Measurements from ENCODE around the gene SLC36A3. TPM values are rescaled to one million over a fixed set of nuclear protein-coding genes. Genes with fewer than 3 reads are reported as not detected.

Gene SLC36A3
- total RNA-seq, 3 donors from 2014 or later (not counting 1 experiment from before 2014, with no cell fraction given) = not detected

- Histone ChIP-seq H3K9me3 (ENCODE audit: control insufficient read depth, insufficient read depth, low read length) (no peaks in the 10 kb centered on the region), H3K27ac (ENCODE audit: low read length) (peak overlapping the region; percentile 7), H3K36me3 (ENCODE audit: control insufficient read depth, insufficient read depth, low read length) (no peaks in the 10 kb centered on the region), H3K4me3 (ENCODE audit: low read length) (no peak overlapping the region), H3K27me3 (ENCODE audit: control insufficient read depth, insufficient read depth, low read length) (no peaks in the 10 kb centered on the region), H3K4me1 (ENCODE audit: control insufficient read depth, insufficient read depth, low read length) (no peaks in the 10 kb centered on the region)
- WGBS (ENCODE audit: insufficient coverage) = 72% methylated on average over 4 of the region's 4 CpGs
- DNase-seq = no peak
- H3K27ac Mint-ChIP-seq = peak overlapping the region in 1 of 2 donors; percentile 39
- H3K27me3 Mint-ChIP-seq (ENCODE audit: low read depth in 2 of 2) = peaks cover 0 to 13% of the 10 kb centered on the region in 2 donors
- peak in 2 of 3 donors; percentile 53 to 81 for ATAC-seq
- H3K9me3 Mint-ChIP-seq = no peaks in the 10 kb centered on the region
- H3K36me3 Mint-ChIP-seq = no peaks in the 10 kb centered on the region
- TF ChIP-seq CTCF (IDR thresholded peaks at IDR 0.05) = no peak
- intact Hi-C loops (cut with micrococcal nuclease) = no loop called here
- H3K4me1 Mint-ChIP-seq = peaks cover 0 to 12% of the 10 kb centered on the region in 2 donors
- no peak overlapping the region for H3K4me3 Mint-ChIP-seq
These were observed 25.2 kb upstream of the SLC36A3 start for GRCh38 chr5:151328734-151329133.

GRCh38 chr5:151327585-151327984, 24.0 kb upstream of the SLC36A3 start:
- Histone ChIP-seq H3K9me3 (ENCODE audit: control insufficient read depth, insufficient read depth, low read length) (no peaks in the 10 kb centered on the region), H3K4me3 (ENCODE audit: low read length) (no peak overlapping the region), H3K36me3 (ENCODE audit: control insufficient read depth, insufficient read depth, low read length) (no peaks in the 10 kb centered on the region), H3K4me1 (ENCODE audit: control insufficient read depth, insufficient read depth, low read length) (no peaks in the 10 kb centered on the region), H3K27ac (ENCODE audit: low read length) (no peak overlapping the region), H3K27me3 (ENCODE audit: control insufficient read depth, insufficient read depth, low read length) (no peaks in the 10 kb centered on the region)
- H3K4me3 Mint-ChIP-seq = no peak overlapping the region
- H3K9me3 Mint-ChIP-seq = no peaks in the 10 kb centered on the region
- no peak for ATAC-seq
- peaks cover 0 to 12% of the 10 kb centered on the region in 2 donors for H3K4me1 Mint-ChIP-seq
- intact Hi-C loops (cut with micrococcal nuclease) = no loop called here
- H3K27me3 Mint-ChIP-seq (ENCODE audit: low read depth in 2 of 2) = peaks cover 0 to 12% of the 10 kb centered on the region in 2 donors
- no peak for TF ChIP-seq CTCF (IDR thresholded peaks at IDR 0.05)
- WGBS (ENCODE audit: insufficient coverage) = 79% methylated on average over 2 of the region's 2 CpGs
- no peak for DNase-seq
- H3K36me3 Mint-ChIP-seq = no peaks in the 10 kb centered on the region
- no peak overlapping the region for H3K27ac Mint-ChIP-seq

GRCh38 chr5:151326266-151326665, 22.7 kb upstream of the SLC36A3 start:
- ATAC-seq (no peak), DNase-seq (no peak)
- Histone ChIP-seq H3K36me3 (ENCODE audit: control insufficient read depth, insufficient read depth, low read length) (no peaks in the 10 kb centered on the region), H3K27me3 (ENCODE audit: control insufficient read depth, insufficient read depth, low read length) (no peaks in the 10 kb centered on the region), H3K9me3 (ENCODE audit: control insufficient read depth, insufficient read depth, low read length) (no peaks in the 10 kb centered on the region), H3K27ac (ENCODE audit: low read length) (no peak overlapping the region), H3K4me1 (ENCODE audit: control insufficient read depth, insufficient read depth, low read length) (no peaks in the 10 kb centered on the region), H3K4me3 (ENCODE audit: low read length) (no peak overlapping the region)
- intact Hi-C loops (cut with micrococcal nuclease) = no loop called here
- Mint-ChIP-seq H3K4me1 (peaks cover 0 to 12% of the 10 kb centered on the region in 2 donors), H3K36me3 (no peaks in the 10 kb centered on the region), H3K4me3 (no peak overlapping the region), H3K27ac (no peak overlapping the region), H3K27me3 (ENCODE audit: low read depth in 2 of 2) (peaks cover 0 to 12% of the 10 kb centered on the region in 2 donors), H3K9me3 (no peaks in the 10 kb centered on the region)
- WGBS (ENCODE audit: insufficient coverage) = 95% methylated on average over 3 of the region's 3 CpGs
- no peak for TF ChIP-seq CTCF (IDR thresholded peaks at IDR 0.05)

- Mint-ChIP-seq H3K27me3 (ENCODE audit: low read depth in 2 of 2) (peaks cover 0 to 11% of the 10 kb centered on the region in 2 donors), H3K4me1 (no peaks in the 10 kb centered on the region), H3K27ac (no peak overlapping the region), H3K36me3 (no peaks in the 10 kb centered on the region), H3K4me3 (no peak overlapping the region), H3K9me3 (no peaks in the 10 kb centered on the region)
- no peak overlapping the region for H3K4me3 ChIP-seq (ENCODE audit: low read length)
- no peaks in the 10 kb centered on the region for H3K4me1 ChIP-seq (ENCODE audit: control insufficient read depth, insufficient read depth, low read length)
- H3K36me3 ChIP-seq (ENCODE audit: control insufficient read depth, insufficient read depth, low read length) = no peaks in the 10 kb centered on the region
- TF ChIP-seq CTCF (IDR thresholded peaks at IDR 0.05) = no peak
- intact Hi-C loops (cut with micrococcal nuclease) = no loop called here
- DNase-seq = no peak
- WGBS (ENCODE audit: insufficient coverage) = 84% methylated on average over 4 of the region's 4 CpGs
- no peak overlapping the region for H3K27ac ChIP-seq (ENCODE audit: low read length)
- no peaks in the 10 kb centered on the region for H3K9me3 ChIP-seq (ENCODE audit: control insufficient read depth, insufficient read depth, low read length)
- no peak for ATAC-seq
- peaks cover 3% of the 10 kb centered on the region for H3K27me3 ChIP-seq (ENCODE audit: control insufficient read depth, insufficient read depth, low read length)
These were observed 16.9 kb upstream of the SLC36A3 start for GRCh38 chr5:151320481-151320880.
